HL-60 (cell line): Measurements from ENCODE around the gene LBH.

Source experiments
- DNase-seq, 2 experiments: peaks; one replicate each; pipeline ENCODE4 v3.0.0-alpha.2; 2010 to 2020; ENCODE audit warnings: low read depth in 1 of 2, low spot score in 1 of 2
- H3K27ac ChIP-seq: fragments of 250-450 bp; sonication (Bioruptor Pico); replicated peaks from 2 replicates; pipeline ENCODE4 v1.5.1; 2020; ENCODE audit warnings: mild to moderate bottlenecking, moderate library complexity
- H3K27me3 ChIP-seq: fragments of 250-450 bp; sonication (Bioruptor Pico); 2 replicates; pipeline ENCODE4 v1.5.1; 2021; ENCODE audit warnings: mild to moderate bottlenecking, moderate library complexity; ENCODE audit not compliant: insufficient read depth, poor library complexity, severe bottlenecking
- H3K4me3 ChIP-seq: replicated peaks from 2 replicates; pipeline ENCODE4 v1.5.1; 2011; ENCODE audit warnings: mild to moderate bottlenecking, control low read depth, low read length; ENCODE audit not compliant: insufficient read depth
- CTCF ChIP-seq: IDR thresholded peaks from one replicate; pipeline ENCODE4 v1.5.1; 2011; ENCODE audit warnings: low read length, control low read depth, inconsistent platforms; ENCODE audit not compliant: insufficient read depth
- GABPA ChIP-seq: IDR thresholded peaks from 2 replicates; pipeline ENCODE4 v1.6.1; 2012; ENCODE audit warnings: low read depth
- POLR2AphosphoS5 ChIP-seq: IDR thresholded peaks from 2 replicates; pipeline ENCODE4 v1.6.1; 2012; ENCODE audit warnings: low read depth
- REST ChIP-seq: IDR thresholded peaks from 2 replicates; pipeline ENCODE4 v1.6.1; 2012; ENCODE audit warnings: low read depth; ENCODE audit not compliant: insufficient replicate concordance
- SPI1 ChIP-seq: IDR thresholded peaks from 2 replicates; pipeline ENCODE4 v1.6.1; 2012; ENCODE audit warnings: low read depth, mild to moderate bottlenecking, borderline replicate concordance
- long read RNA-seq: library from polyadenylated mRNA; unstranded; transcript quantifications from one replicate; pipeline ENCODE4 v2.0.0, GENCODE V29; 2020

Gene LBH
- long read RNA-seq, partial matches to known transcripts = 1 of 4 reads
- long read RNA-seq, other reads (novel, unspliced or antisense) = 1 of 4 reads

GRCh38 chr2:30231212-30231995, at the start of gene LBH:
Gene LBH (plus strand): TSS chr2:30231534. CDS start chr2:30231739, 205 bp downstream.
- TF ChIP-seq POLR2AphosphoS5 (no peak), CTCF (no peak), REST (no peak), GABPA (no peak), SPI1 (no peak)
- peak in 1 of 2 experiments; percentile 25 for DNase-seq
- peak within 1 kb of the TSS; percentile 51 for H3K4me3 ChIP-seq
- peaks cover 32% of the 10 kb centered on the region for H3K27me3 ChIP-seq
- no peak within 1 kb of the TSS for H3K27ac ChIP-seq

- Histone ChIP-seq H3K27ac (no peak overlapping the region), H3K27me3 (peaks cover 2% of the 10 kb centered on the region), H3K4me3 (no peak overlapping the region)
- DNase-seq = no peak
- TF ChIP-seq SPI1 (no peak), CTCF (no peak), REST (no peak), POLR2AphosphoS5 (no peak), GABPA (no peak)
Measured at GRCh38 chr2:30184035-30184434, 47.3 kb upstream of the LBH start.

- H3K4me3 ChIP-seq = no peak overlapping the region
- H3K27ac ChIP-seq = no peak overlapping the region
- no peak for TF ChIP-seq REST
- TF ChIP-seq CTCF = no peak
- peaks cover 2% of the 10 kb centered on the region for H3K27me3 ChIP-seq
- DNase-seq = peak; percentile 42 to 69
Measured at GRCh38 chr2:30185178-30185577, 46.2 kb upstream of the LBH start.
